ENCODE data around the gene HK1. TPM values are rescaled to one million over a fixed set of nuclear protein-coding genes. Genes with fewer than 3 reads are reported as not detected.
"Not testable (repeated sequence)": the region's sequence is repeated elsewhere in the genome, so short reads cannot be mapped to it uniquely, and the experiment has no call there.

Gene HK1
- total RNA-seq, 4 donors from 2014 or later: 27.3 to 54.0 (median 30.1) TPM

DNA sequence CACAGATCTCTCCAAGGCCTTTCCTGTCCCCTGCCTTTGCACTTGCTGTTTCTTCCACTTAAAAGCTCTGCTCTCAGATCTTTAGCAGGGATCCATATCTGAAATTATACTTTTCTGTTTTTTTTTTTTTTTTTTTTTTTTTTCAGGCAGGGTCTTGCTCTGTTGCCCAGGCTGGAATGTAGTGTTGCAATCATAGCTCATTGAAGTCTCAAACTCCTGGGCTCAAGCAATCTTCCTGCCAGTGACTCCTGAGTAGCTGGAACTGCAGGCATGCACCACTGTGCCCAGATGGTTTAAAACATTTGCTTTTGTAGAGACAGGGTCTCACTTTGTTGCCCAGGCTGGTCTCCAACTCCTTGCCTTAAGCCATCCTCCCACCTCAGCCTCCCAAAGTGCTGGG, 167.9 kb downstream of the HK1 start:
- Histone ChIP-seq H3K27ac (no peak overlapping the region), H3K9me3 (no peaks in the 10 kb centered on the region), H3K36me3 (no peaks in the 10 kb centered on the region), H3K4me3 (no peak overlapping the region), H3K27me3 (no peaks in the 10 kb centered on the region), H3K4me1 (peaks cover 0 to 19% (median 13%) of the 10 kb centered on the region in 4 donors)
- DNase-seq (ENCODE audit: low spot score in 2 of 2): no peak
- TF ChIP-seq, protein P1, sequence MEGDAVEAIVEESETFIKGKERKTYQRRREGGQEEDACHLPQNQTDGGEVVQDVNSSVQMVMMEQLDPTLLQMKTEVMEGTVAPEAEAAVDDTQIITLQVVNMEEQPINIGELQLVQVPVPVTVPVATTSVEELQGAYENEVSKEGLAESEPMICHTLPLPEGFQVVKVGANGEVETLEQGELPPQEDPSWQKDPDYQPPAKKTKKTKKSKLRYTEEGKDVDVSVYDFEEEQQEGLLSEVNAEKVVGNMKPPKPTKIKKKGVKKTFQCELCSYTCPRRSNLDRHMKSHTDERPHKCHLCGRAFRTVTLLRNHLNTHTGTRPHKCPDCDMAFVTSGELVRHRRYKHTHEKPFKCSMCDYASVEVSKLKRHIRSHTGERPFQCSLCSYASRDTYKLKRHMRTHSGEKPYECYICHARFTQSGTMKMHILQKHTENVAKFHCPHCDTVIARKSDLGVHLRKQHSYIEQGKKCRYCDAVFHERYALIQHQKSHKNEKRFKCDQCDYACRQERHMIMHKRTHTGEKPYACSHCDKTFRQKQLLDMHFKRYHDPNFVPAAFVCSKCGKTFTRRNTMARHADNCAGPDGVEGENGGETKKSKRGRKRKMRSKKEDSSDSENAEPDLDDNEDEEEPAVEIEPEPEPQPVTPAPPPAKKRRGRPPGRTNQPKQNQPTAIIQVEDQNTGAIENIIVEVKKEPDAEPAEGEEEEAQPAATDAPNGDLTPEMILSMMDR (IDR thresholded peaks at IDR 0.05): no peak
- TF ChIP-seq EP300 (IDR thresholded peaks at IDR 0.05): no peak

DNA sequence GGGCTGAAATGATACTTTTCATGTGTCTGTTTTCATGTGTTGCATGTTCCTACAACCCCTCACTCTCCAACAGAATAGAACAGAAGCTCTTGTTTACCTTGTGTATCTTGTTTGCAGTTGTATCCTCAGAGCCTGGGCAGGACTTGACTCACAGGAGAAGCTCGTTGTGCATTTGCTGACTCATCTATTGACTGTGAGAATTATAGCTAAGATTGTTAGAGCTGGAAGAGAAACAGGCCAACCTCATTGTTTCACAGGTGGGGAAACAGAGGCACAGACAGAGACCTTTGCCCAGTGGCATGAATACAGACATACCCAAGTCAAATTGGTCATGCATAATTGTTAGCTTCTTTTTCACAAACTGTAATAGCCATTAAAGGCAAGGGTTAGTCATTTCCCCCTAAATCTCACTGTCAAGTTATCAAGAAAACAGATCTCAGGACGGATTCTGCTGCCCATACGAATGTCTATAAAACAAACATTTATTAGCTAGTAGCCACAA, 168.4 kb downstream of the HK1 start:
- no peak overlapping the region for H3K4me3 ChIP-seq
- H3K27me3 ChIP-seq: no peaks in the 10 kb centered on the region
- 52 to 64% methylated on average over 3 of the region's 3 CpGs for WGBS, 2 donors
- no peak for TF ChIP-seq EP300 (IDR thresholded peaks at IDR 0.05)
- TF ChIP-seq POLR2A (IDR thresholded peaks at IDR 0.05): no peak
- no peaks in the 10 kb centered on the region for H3K36me3 ChIP-seq
- H3K4me1 ChIP-seq: peaks cover 0 to 24% (median 13%) of the 10 kb centered on the region in 4 donors
- no peak for DNase-seq (ENCODE audit: low spot score in 2 of 2)
- H3K27ac ChIP-seq: no peak overlapping the region
- no peaks in the 10 kb centered on the region for H3K9me3 ChIP-seq

DNA sequence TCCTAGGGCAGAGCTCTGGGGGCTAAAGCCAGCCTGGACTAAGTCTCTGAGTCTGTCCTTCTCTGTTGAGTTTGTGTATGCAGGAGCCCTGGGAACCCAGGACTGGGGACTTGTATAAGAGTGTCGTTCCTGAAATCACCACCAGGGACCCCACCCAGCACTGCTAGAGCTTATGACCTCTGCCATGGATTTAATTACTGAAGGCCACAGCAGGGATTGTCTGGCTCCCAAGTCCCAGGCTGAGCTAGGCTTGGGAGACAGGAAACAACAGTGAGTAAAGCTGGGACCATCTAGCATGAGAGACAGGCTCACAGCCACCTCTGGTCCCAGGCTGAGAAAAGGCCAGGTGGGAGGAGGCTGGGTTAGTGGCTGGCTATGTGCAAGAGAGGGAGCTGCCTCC, 171.5 kb downstream of the HK1 start:
- Histone ChIP-seq H3K36me3 (no peaks in the 10 kb centered on the region), H3K4me1 (peaks cover 0 to 53% (median 16%) of the 10 kb centered on the region in 4 donors), H3K27me3 (no peaks in the 10 kb centered on the region), H3K4me3 (no peak overlapping the region), H3K9me3 (no peaks in the 10 kb centered on the region), H3K27ac (peak overlapping the region in 3 of 4 donors; percentile 81 to 93 (median 86))
- peak; percentile 48 to 63 for DNase-seq (ENCODE audit: low spot score in 2 of 2)
- TF ChIP-seq POLR2A (IDR thresholded peaks at IDR 0.05) (no peak), EP300 (IDR thresholded peaks at IDR 0.05) (peak in 1 of 2 donors; percentile 17)
- TF ChIP-seq, protein P1 (IDR thresholded peaks at IDR 0.05): peak; percentile 47 to 74 (median 66)
- 0% methylated on average over 1 of the region's 1 CpG for WGBS, 2 donors

DNA sequence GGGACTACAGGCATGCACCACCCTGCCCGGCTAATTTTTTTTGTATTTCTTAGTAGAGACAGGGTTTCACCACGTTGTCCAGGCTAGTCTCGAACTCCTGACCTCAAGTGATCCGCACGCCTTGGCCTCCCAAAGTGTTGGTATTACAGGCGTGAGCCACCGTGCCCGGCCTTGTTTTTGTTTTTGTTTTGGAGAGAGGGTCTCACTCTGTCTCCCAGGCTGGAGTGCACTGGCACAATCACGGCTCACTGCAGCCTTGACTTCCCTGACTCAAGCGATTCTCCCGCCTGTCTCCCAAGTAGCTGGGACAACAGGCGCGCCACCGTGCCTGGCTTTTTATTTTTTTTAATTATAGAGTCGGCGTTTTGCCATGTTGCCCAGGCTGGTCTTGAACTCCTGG, 172.1 kb downstream of the HK1 start:
- H3K36me3 ChIP-seq; H3K9me3 ChIP-seq; H3K27me3 ChIP-seq; DNase-seq (ENCODE audit: low spot score in 2 of 2): not testable (repeated sequence)
- Histone ChIP-seq H3K27ac (peak overlapping the region in 3 of 4 donors; percentile 81 to 93 (median 86)), H3K4me3 (peak overlapping the region in 1 of 4 donors; percentile 92), H3K4me1 (peaks cover 0 to 57% (median 16%) of the 10 kb centered on the region in 4 donors)
- 79 to 87% methylated on average over 16 of the region's 16 CpGs for WGBS, 2 donors

DNA sequence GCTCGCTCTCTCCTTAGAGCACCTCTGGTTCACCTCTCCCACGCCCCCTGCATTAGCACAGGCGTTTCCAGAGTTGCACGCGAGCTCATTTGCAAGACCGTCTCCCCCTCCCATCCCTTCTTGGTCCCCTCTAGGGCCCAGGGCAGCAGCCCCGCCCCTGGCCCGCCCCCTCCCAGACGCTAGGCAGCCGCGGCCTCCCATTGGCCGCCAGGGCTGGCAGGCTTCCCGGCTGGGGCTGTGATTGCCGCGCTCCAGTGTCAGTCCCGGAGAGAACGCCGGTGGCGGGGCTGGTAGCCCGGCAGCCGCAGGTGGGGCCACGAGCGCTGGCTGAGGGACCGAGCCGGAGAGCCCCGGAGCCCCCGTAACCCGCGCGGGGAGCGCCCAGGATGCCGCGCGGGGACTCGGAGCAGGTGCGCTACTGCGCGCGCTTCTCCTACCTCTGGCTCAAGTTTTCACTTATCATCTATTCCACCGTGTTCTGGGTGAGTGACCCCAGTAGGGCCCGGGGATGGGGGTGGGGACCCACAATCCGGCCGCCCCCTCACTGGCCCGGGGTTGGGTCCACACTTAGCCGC, 173.0 kb downstream of the HK1 start, which contains the start of gene TSPAN15:
TSS of gene TSPAN15 (plus strand) at position 257 of the 575 bp plus-strand sequence. CDS start at position 387, 130 bp downstream.
- Histone ChIP-seq H3K36me3 (no peaks in the 10 kb centered on the region), H3K4me1 (peaks cover 0 to 60% (median 16%) of the 10 kb centered on the region in 4 donors), H3K27me3 (no peaks in the 10 kb centered on the region), H3K27ac (peak within 1 kb of the TSS; percentile 73 to 93 (median 84)), H3K9me3 (no peaks in the 10 kb centered on the region), H3K4me3 (peak within 1 kb of the TSS; percentile 63 to 92 (median 83))
- peak; percentile 72 to 74 for DNase-seq (ENCODE audit: low spot score in 2 of 2)
- WGBS, 2 donors: 1 to 2% methylated on average over 22 to 28 of the region's 45 CpGs
- peak; percentile 58 to 80 for TF ChIP-seq POLR2A (IDR thresholded peaks at IDR 0.05)
- TF ChIP-seq, protein P1 (IDR thresholded peaks at IDR 0.05): peak in 2 of 5 experiments; percentile 8 to 47
- peak in 1 of 2 donors; percentile 81 for TF ChIP-seq EP300 (IDR thresholded peaks at IDR 0.05)

Other genes starting within 250 kb of the HK1 start
- gene SRGN, start 190.4 kb upstream of the HK1 start, total RNA-seq: 100 to 1,000 TPM in 3 of 4 donors, 10 to 100 TPM in 1; 90.0 to 313 (median 105) TPM
- gene VPS26A, start 154.3 kb upstream of the HK1 start, total RNA-seq: 10 to 100 TPM; 36.8 to 51.1 (median 39.0) TPM
- gene SUPV3L1, start 98.3 kb upstream of the HK1 start, total RNA-seq: 10 to 100 TPM; 23.4 to 53.7 (median 34.9) TPM
- 10 to 100 TPM in 1 of 4 donors, 1 to 10 TPM in 3; 4.8 to 11.1 (median 5.5) TPM for gene HKDC1, start 58.2 kb upstream of the HK1 start, total RNA-seq
- 1 to 10 TPM in 2 of 4 donors, under 1 TPM in 2; 0.59 to 4.6 (median 1.2) TPM for gene TACR2, start 138.4 kb downstream of the HK1 start, total RNA-seq
- 100 to 1,000 TPM in 1 of 4 donors, 10 to 100 TPM in 3; 46.9 to 117 (median 92.7) TPM for gene TSPAN15, start 173.0 kb downstream of the HK1 start, total RNA-seq

All from tibial nerve (tissue), 4 donors.